ENCODE data around the gene LRPAP1. TPM values are rescaled to one million over a fixed set of nuclear protein-coding genes. Genes with fewer than 3 reads are reported as not detected.

The LRPAP1 gene
- total RNA-seq, 1 donor from 2014 or later: 15.7 TPM

GRCh38 chr4:3487861-3488260 is 44.4 kb downstream of the LRPAP1 start:
- Histone ChIP-seq H3K27me3 (ENCODE audit: control insufficient read depth in 3 of 3, insufficient read depth in 3 of 3, low read length in 3 of 3) (peaks cover 0 to 14% (median 4%) of the 10 kb centered on the region in 3 donors), H3K9me3 (ENCODE audit: control insufficient read depth in 3 of 3, low read length in 3 of 3) (no peaks in the 10 kb centered on the region), H3K27ac (ENCODE audit: low read depth, low read length) (no peak overlapping the region), H3K4me1 (ENCODE audit: control insufficient read depth in 3 of 3, insufficient read depth in 3 of 3, low read length in 3 of 3) (peaks cover 14 to 47% (median 47%) of the 10 kb centered on the region in 3 donors), H3K9ac (ENCODE audit: low read depth in 1 of 3, low read length in 3 of 3) (peak overlapping the region in 1 of 3 donors; percentile 69), H3K4me3 (ENCODE audit: low read length in 3 of 3) (no peak overlapping the region), H3K36me3 (ENCODE audit: control insufficient read depth in 3 of 3, insufficient read depth in 3 of 3, low read length in 3 of 3) (peaks cover 9 to 38% (median 27%) of the 10 kb centered on the region in 3 donors)

GRCh38 chr4:3486541-3487540 is 45.4 kb downstream of the LRPAP1 start:
- peaks cover 24 to 57% (median 57%) of the 10 kb centered on the region in 3 donors for H3K4me1 ChIP-seq (ENCODE audit: control insufficient read depth in 3 of 3, insufficient read depth in 3 of 3, low read length in 3 of 3)
- H3K27ac ChIP-seq (ENCODE audit: low read depth, low read length): no peak overlapping the region
- no peaks in the 10 kb centered on the region for H3K9me3 ChIP-seq (ENCODE audit: control insufficient read depth in 3 of 3, low read length in 3 of 3)
- peak overlapping the region in 1 of 3 donors; percentile 88 for H3K9ac ChIP-seq (ENCODE audit: low read depth in 1 of 3, low read length in 3 of 3)
- peaks cover 0 to 11% (median 3%) of the 10 kb centered on the region in 3 donors for H3K27me3 ChIP-seq (ENCODE audit: control insufficient read depth in 3 of 3, insufficient read depth in 3 of 3, low read length in 3 of 3)
- no peak overlapping the region for H3K4me3 ChIP-seq (ENCODE audit: low read length in 3 of 3)
- H3K36me3 ChIP-seq (ENCODE audit: control insufficient read depth in 3 of 3, insufficient read depth in 3 of 3, low read length in 3 of 3): peaks cover 9 to 32% (median 24%) of the 10 kb centered on the region in 3 donors

GRCh38 chr4:3485886-3486540 is 46.2 kb downstream of the LRPAP1 start:
- no peak overlapping the region for H3K4me3 ChIP-seq (ENCODE audit: low read length in 3 of 3)
- peaks cover 0 to 7% (median 0%) of the 10 kb centered on the region in 3 donors for H3K27me3 ChIP-seq (ENCODE audit: control insufficient read depth in 3 of 3, insufficient read depth in 3 of 3, low read length in 3 of 3)
- H3K4me1 ChIP-seq (ENCODE audit: control insufficient read depth in 3 of 3, insufficient read depth in 3 of 3, low read length in 3 of 3): peaks cover 28 to 65% (median 65%) of the 10 kb centered on the region in 3 donors
- H3K36me3 ChIP-seq (ENCODE audit: control insufficient read depth in 3 of 3, insufficient read depth in 3 of 3, low read length in 3 of 3): peaks cover 4 to 26% (median 16%) of the 10 kb centered on the region in 3 donors
- peak overlapping the region in 1 of 3 donors; percentile 88 for H3K9ac ChIP-seq (ENCODE audit: low read depth in 1 of 3, low read length in 3 of 3)
- no peaks in the 10 kb centered on the region for H3K9me3 ChIP-seq (ENCODE audit: control insufficient read depth in 3 of 3, low read length in 3 of 3)
- no peak overlapping the region for H3K27ac ChIP-seq (ENCODE audit: low read depth, low read length)

GRCh38 chr4:3485011-3485791 is 47.0 kb downstream of the LRPAP1 start:
- Histone ChIP-seq H3K36me3 (ENCODE audit: control insufficient read depth in 3 of 3, insufficient read depth in 3 of 3, low read length in 3 of 3) (peaks cover 0 to 24% (median 8%) of the 10 kb centered on the region in 3 donors), H3K4me1 (ENCODE audit: control insufficient read depth in 3 of 3, insufficient read depth in 3 of 3, low read length in 3 of 3) (peaks cover 36 to 73% (median 73%) of the 10 kb centered on the region in 3 donors), H3K9me3 (ENCODE audit: control insufficient read depth in 3 of 3, low read length in 3 of 3) (no peaks in the 10 kb centered on the region), H3K27me3 (ENCODE audit: control insufficient read depth in 3 of 3, insufficient read depth in 3 of 3, low read length in 3 of 3) (peaks cover 0 to 7% (median 0%) of the 10 kb centered on the region in 3 donors), H3K9ac (ENCODE audit: low read depth in 1 of 3, low read length in 3 of 3) (peak overlapping the region; percentile 51 to 88 (median 77)), H3K4me3 (ENCODE audit: low read length in 3 of 3) (peak overlapping the region in 1 of 3 donors; percentile 56), H3K27ac (ENCODE audit: low read depth, low read length) (peak overlapping the region; percentile 100)

- peaks cover 0 to 7% (median 0%) of the 10 kb centered on the region in 3 donors for H3K27me3 ChIP-seq (ENCODE audit: control insufficient read depth in 3 of 3, insufficient read depth in 3 of 3, low read length in 3 of 3)
- H3K27ac ChIP-seq (ENCODE audit: low read depth, low read length): peak overlapping the region; percentile 100
- H3K9me3 ChIP-seq (ENCODE audit: control insufficient read depth in 3 of 3, low read length in 3 of 3): no peaks in the 10 kb centered on the region
- H3K4me3 ChIP-seq (ENCODE audit: low read length in 3 of 3): peak overlapping the region in 2 of 3 donors; percentile 49 to 58
- peaks cover 39 to 82% (median 81%) of the 10 kb centered on the region in 3 donors for H3K4me1 ChIP-seq (ENCODE audit: control insufficient read depth in 3 of 3, insufficient read depth in 3 of 3, low read length in 3 of 3)
- H3K9ac ChIP-seq (ENCODE audit: low read depth in 1 of 3, low read length in 3 of 3): peak overlapping the region; percentile 66 to 89 (median 77)
- H3K36me3 ChIP-seq (ENCODE audit: control insufficient read depth in 3 of 3, insufficient read depth in 3 of 3, low read length in 3 of 3): peaks cover 0 to 21% (median 8%) of the 10 kb centered on the region in 3 donors
Observed at GRCh38 chr4:3484057-3484973, 47.9 kb downstream of the LRPAP1 start.

GRCh38 chr4:3483471-3483921 is 48.7 kb downstream of the LRPAP1 start:
- Histone ChIP-seq H3K36me3 (ENCODE audit: control insufficient read depth in 3 of 3, insufficient read depth in 3 of 3, low read length in 3 of 3) (peaks cover 0 to 18% (median 8%) of the 10 kb centered on the region in 3 donors), H3K27ac (ENCODE audit: low read depth, low read length) (peak overlapping the region; percentile 100), H3K9ac (ENCODE audit: low read depth in 1 of 3, low read length in 3 of 3) (peak overlapping the region; percentile 66 to 89 (median 77)), H3K4me1 (ENCODE audit: control insufficient read depth in 3 of 3, insufficient read depth in 3 of 3, low read length in 3 of 3) (peaks cover 39 to 89% (median 82%) of the 10 kb centered on the region in 3 donors), H3K9me3 (ENCODE audit: control insufficient read depth in 3 of 3, low read length in 3 of 3) (no peaks in the 10 kb centered on the region), H3K4me3 (ENCODE audit: low read length in 3 of 3) (peak overlapping the region in 2 of 3 donors; percentile 1 to 58), H3K27me3 (ENCODE audit: control insufficient read depth in 3 of 3, insufficient read depth in 3 of 3, low read length in 3 of 3) (peaks cover 0 to 7% (median 0%) of the 10 kb centered on the region in 3 donors)

GRCh38 chr4:3482707-3483106 is 49.5 kb downstream of the LRPAP1 start:
- Histone ChIP-seq H3K27ac (ENCODE audit: low read depth, low read length) (peak overlapping the region; percentile 100), H3K4me1 (ENCODE audit: control insufficient read depth in 3 of 3, insufficient read depth in 3 of 3, low read length in 3 of 3) (peaks cover 39 to 86% (median 80%) of the 10 kb centered on the region in 3 donors), H3K36me3 (ENCODE audit: control insufficient read depth in 3 of 3, insufficient read depth in 3 of 3, low read length in 3 of 3) (peaks cover 0 to 18% (median 5%) of the 10 kb centered on the region in 3 donors), H3K27me3 (ENCODE audit: control insufficient read depth in 3 of 3, insufficient read depth in 3 of 3, low read length in 3 of 3) (peaks cover 0 to 7% (median 0%) of the 10 kb centered on the region in 3 donors), H3K4me3 (ENCODE audit: low read length in 3 of 3) (no peak overlapping the region), H3K9me3 (ENCODE audit: control insufficient read depth in 3 of 3, low read length in 3 of 3) (no peaks in the 10 kb centered on the region), H3K9ac (ENCODE audit: low read depth in 1 of 3, low read length in 3 of 3) (peak overlapping the region; percentile 51 to 81 (median 63))

GRCh38 chr4:3481783-3482393 is 50.3 kb downstream of the LRPAP1 start:
- Histone ChIP-seq H3K36me3 (ENCODE audit: control insufficient read depth in 3 of 3, insufficient read depth in 3 of 3, low read length in 3 of 3) (peaks cover under 1 to 18% (median 6%) of the 10 kb centered on the region in 3 donors), H3K4me3 (ENCODE audit: low read length in 3 of 3) (no peak overlapping the region), H3K4me1 (ENCODE audit: control insufficient read depth in 3 of 3, insufficient read depth in 3 of 3, low read length in 3 of 3) (peaks cover 39 to 84% (median 74%) of the 10 kb centered on the region in 3 donors), H3K27me3 (ENCODE audit: control insufficient read depth in 3 of 3, insufficient read depth in 3 of 3, low read length in 3 of 3) (peaks cover 0 to 7% (median 0%) of the 10 kb centered on the region in 3 donors), H3K9ac (ENCODE audit: low read depth in 1 of 3, low read length in 3 of 3) (peak overlapping the region in 2 of 3 donors; percentile 63 to 81), H3K9me3 (ENCODE audit: control insufficient read depth in 3 of 3, low read length in 3 of 3) (no peaks in the 10 kb centered on the region), H3K27ac (ENCODE audit: low read depth, low read length) (peak overlapping the region; percentile 100)
